RWPE1 (cell line): ENCODE results near the gene NKG7.

Experiments used
- CTCF ChIA-PET: fragments of 350-600 bp; sonication (Branson Sonifier 250); formaldehyde crosslinking; extraction: SDS; loops from one replicate; lab custom pipeline; 2021; lab: Yijun Ruan, JAX
- POLR2A ChIA-PET: fragments of 400-600 bp; formaldehyde crosslinking; extraction: SDS; loops from one replicate; lab custom pipeline; 2020; ENCODE audit warnings: antibody characterized with exemption; ENCODE audit not compliant: low non-redundant PET; lab: Yijun Ruan, JAX
- DNase-seq: peaks from one replicate; pipeline ENCODE4 v3.0.0; 2012; ENCODE audit warnings: low spot score
- H3K27ac ChIP-seq: fragments of 450-650 bp; 2 replicates; pipeline ENCODE4 v1.5.1; 2017
- CTCF ChIP-seq: fragments of 450-650 bp; conservative IDR thresholded peaks from 2 replicates; pipeline ENCODE4 v1.5.1; 2017; ENCODE audit warnings: low read depth, mild to moderate bottlenecking

Gene NKG7

GRCh38 chr19:51377422-51377821 lies 5.0 kb upstream of the NKG7 start:
- H3K27ac ChIP-seq, result no peak overlapping the region
- no peak for DNase-seq
- no peak for TF ChIP-seq CTCF
- POLR2A ChIA-PET, result no interaction called here
- CTCF ChIA-PET, result interaction anchor here (0.9 kb wide), 1 partner anchor 44 kb away, joined by 3 read pairs; no protein-coding TSS in a partner anchor

- no peak overlapping the region for H3K27ac ChIP-seq
- ChIA-PET POLR2A (interaction anchor here (0.6 kb wide), 1 partner anchor 404 kb away, joined by 3 read pairs; no protein-coding TSS in a partner anchor), CTCF (interaction anchor here (0.9 kb wide), 1 partner anchor 22 kb away, joined by 5 read pairs; no protein-coding TSS in a partner anchor)
- TF ChIP-seq CTCF, result no peak
- no peak for DNase-seq
Observed at GRCh38 chr19:51375504-51376221, 3.2 kb upstream of the NKG7 start.

- no peak for DNase-seq
- no peak overlapping the region for H3K27ac ChIP-seq
- CTCF ChIA-PET, result no interaction called here
- TF ChIP-seq CTCF, result no peak
- POLR2A ChIA-PET, result no interaction called here
Observed at GRCh38 chr19:51372021-51372648, 319 bp downstream of the NKG7 start.

GRCh38 chr19:51371186-51371690 lies 1.2 kb downstream of the NKG7 start:
- H3K27ac ChIP-seq, result no peak overlapping the region
- CTCF ChIA-PET, result no interaction called here
- no peak for TF ChIP-seq CTCF
- no peak for DNase-seq
- POLR2A ChIA-PET, result no interaction called here

- no peak for TF ChIP-seq CTCF
- no peak for DNase-seq
- POLR2A ChIA-PET, result interaction anchor here (0.6 kb wide), 1 partner anchor 20 kb away, joined by 3 read pairs; the partner anchor contains the start of gene C19orf84
- H3K27ac ChIP-seq, result no peak overlapping the region
- CTCF ChIA-PET, result no interaction called here
Observed at GRCh38 chr19:51370230-51370629, 2.2 kb downstream of the NKG7 start.
